Upper lobe of left lung (tissue), 6 donors: ENCODE data around the gene LGALS7. TPM values are rescaled to one million over a fixed set of nuclear protein-coding genes. Genes with fewer than 3 reads are reported as not detected.

Source experiments
- ATAC-seq, 2 donors: fragments of 200-7000 bp; cut with Tn5 transposase; one replicate each; pipeline ENCODE4 v1.9.1; 2022; ENCODE audit warnings: mild to moderate bottlenecking in 2 of 2, moderate library complexity in 2 of 2; ENCODE audit not compliant: low FRiP score in 2 of 2
- DNase-seq, 2 donors: peaks; one replicate each; pipeline ENCODE4 v3.0.0-alpha.2; 2019 to 2020
- H3K27ac ChIP-seq, 4 donors: fragments of 200-600 bp; sonication (generic); one replicate each; pipeline ENCODE4 v1.5.1; 2016 to 2019
- H3K27me3 ChIP-seq, 4 donors: fragments of 200-600 bp; sonication (generic); one replicate each; pipeline ENCODE4 v1.5.1; 2017 to 2019
- H3K36me3 ChIP-seq, 4 donors: fragments of 200-600 bp; sonication (generic); one replicate each; pipeline ENCODE4 v1.5.1; 2016 to 2019
- H3K4me1 ChIP-seq, 4 donors: fragments of 200-600 bp; sonication (generic); one replicate each; pipeline ENCODE4 v1.5.1; 2018 to 2019
- H3K4me3 ChIP-seq, 4 donors: fragments of 200-600 bp; sonication (generic); one replicate each; pipeline ENCODE4 v1.5.1; 2017 to 2019; ENCODE audit warnings: mild to moderate bottlenecking in 2 of 4, moderate library complexity in 1 of 4
- H3K9me3 ChIP-seq, 4 donors: fragments of 200-600 bp; sonication (generic); one replicate each; pipeline ENCODE4 v1.5.1; 2018 to 2019
- EP300 ChIP-seq, 4 donors: sonication (generic); formaldehyde crosslinking; IDR thresholded peaks; one replicate each; pipeline ENCODE4 v1.5.1; 2017; ENCODE audit warnings: antibody characterized with exemption in 4 of 4, control low read depth in 2 of 4
- POLR2A ChIP-seq, 4 donors: fragments of 450-650 bp; IDR thresholded peaks; one replicate each; pipeline ENCODE4 v1.5.1; 2016 to 2017; ENCODE audit warnings: antibody characterized with exemption in 4 of 4, mild to moderate bottlenecking in 2 of 4
- POLR2AphosphoS5 ChIP-seq, 2 donors: sonication (generic); formaldehyde crosslinking; IDR thresholded peaks; one replicate each; pipeline ENCODE4 v1.5.1; 2017; ENCODE audit warnings: antibody characterized with exemption in 2 of 2
- WGBS, 2 donors: methylation state at CpG; one replicate each; pipeline ENCODE4 v1.1.5; 2017 to 2018; 5-methylcytosine and 5-hydroxymethylcytosine counted together
- total RNA-seq, 6 donors: library from RNA; depleted of rRNA in 4 of 6; stranded (reverse); fragments of >200 nt in 4 of 6; gene quantifications; one replicate each; pipeline versions ENCODE4 v1.1.0 to v1.2.1, GENCODE V29; 2016 to 2021
- TF ChIP-seq, protein P1 (sequence below), 6 experiments: fragments of 450-650 bp in 4 of 6; fragments of 200-600 bp in 2 of 6; sonication (generic) in 2 of 6; IDR thresholded peaks; one replicate each; pipeline ENCODE4 v1.5.1; 2016 to 2019; ENCODE audit warnings: antibody characterized with exemption in 6 of 6
- donor health status: DM: no; HTN: no; CAD: no; lungs with moderate emphysema.
- donor health status: DM: no; HTN: yes; CAD: no; lungs with severe emphysema.

LGALS7 gene
- total RNA-seq, 6 donors from 2014 or later, result not detected

DNA sequence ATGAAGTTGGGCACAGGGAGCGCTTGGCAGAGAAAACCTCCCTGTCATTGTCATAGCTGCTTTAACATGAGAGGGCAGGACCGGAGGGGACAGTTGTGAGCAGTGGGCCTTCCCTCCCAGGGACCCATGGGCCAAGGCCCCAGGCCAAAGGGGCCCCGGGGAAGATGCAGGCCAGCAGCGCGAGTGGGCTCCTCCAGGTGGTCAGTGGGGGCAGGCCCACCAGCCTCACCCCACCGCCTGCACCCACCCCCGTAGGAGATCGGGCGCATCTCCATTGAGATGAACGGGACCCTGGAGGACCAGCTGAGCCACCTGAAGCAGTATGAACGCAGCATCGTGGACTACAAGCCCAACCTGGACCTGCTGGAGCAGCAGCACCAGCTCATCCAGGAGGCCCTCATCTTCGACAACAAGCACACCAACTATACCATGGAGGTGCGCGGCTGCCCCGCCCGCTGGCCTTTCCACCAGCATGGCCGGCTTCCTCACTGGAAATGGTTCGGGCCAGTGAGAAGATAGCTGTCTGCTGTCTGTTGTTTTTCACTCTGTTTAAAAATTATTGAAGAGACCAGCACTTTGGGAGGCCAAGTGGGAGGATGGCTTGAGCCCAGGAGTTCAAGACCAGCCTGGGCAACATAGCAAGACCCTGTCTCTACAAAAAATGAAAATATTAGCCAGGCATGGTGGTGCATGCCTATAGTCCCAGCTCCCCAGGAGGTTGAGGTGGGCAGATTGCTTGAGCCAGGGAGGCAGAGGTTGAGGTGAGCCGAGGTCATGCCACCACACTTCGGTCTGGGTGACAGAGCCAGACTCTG, 47.6 kb downstream of the LGALS7 start:
- peak overlapping the region in 1 of 4 donors; percentile 83 for H3K27ac ChIP-seq
- ATAC-seq, result no peak
- TF ChIP-seq POLR2AphosphoS5 (IDR thresholded peaks at IDR 0.05), result no peak
- no peak for TF ChIP-seq EP300 (IDR thresholded peaks at IDR 0.05)
- TF ChIP-seq POLR2A (IDR thresholded peaks at IDR 0.05), result no peak
- TF ChIP-seq, protein P1, sequence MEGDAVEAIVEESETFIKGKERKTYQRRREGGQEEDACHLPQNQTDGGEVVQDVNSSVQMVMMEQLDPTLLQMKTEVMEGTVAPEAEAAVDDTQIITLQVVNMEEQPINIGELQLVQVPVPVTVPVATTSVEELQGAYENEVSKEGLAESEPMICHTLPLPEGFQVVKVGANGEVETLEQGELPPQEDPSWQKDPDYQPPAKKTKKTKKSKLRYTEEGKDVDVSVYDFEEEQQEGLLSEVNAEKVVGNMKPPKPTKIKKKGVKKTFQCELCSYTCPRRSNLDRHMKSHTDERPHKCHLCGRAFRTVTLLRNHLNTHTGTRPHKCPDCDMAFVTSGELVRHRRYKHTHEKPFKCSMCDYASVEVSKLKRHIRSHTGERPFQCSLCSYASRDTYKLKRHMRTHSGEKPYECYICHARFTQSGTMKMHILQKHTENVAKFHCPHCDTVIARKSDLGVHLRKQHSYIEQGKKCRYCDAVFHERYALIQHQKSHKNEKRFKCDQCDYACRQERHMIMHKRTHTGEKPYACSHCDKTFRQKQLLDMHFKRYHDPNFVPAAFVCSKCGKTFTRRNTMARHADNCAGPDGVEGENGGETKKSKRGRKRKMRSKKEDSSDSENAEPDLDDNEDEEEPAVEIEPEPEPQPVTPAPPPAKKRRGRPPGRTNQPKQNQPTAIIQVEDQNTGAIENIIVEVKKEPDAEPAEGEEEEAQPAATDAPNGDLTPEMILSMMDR (IDR thresholded peaks at IDR 0.05), result no peak
- H3K9me3 ChIP-seq, result no peaks in the 10 kb centered on the region
- WGBS, 2 donors, result 94 to 96% methylated on average over 12 to 20 of the region's 21 CpGs
- H3K4me1 ChIP-seq, result peaks cover 0 to 45% (median 22%) of the 10 kb centered on the region in 4 donors
- H3K4me3 ChIP-seq, result no peak overlapping the region
- no peaks in the 10 kb centered on the region for H3K27me3 ChIP-seq
- peak in 1 of 2 donors; percentile 79 for DNase-seq
- H3K36me3 ChIP-seq, result peaks cover 62 to 100% (median 94%) of the 10 kb centered on the region in 4 donors

DNA sequence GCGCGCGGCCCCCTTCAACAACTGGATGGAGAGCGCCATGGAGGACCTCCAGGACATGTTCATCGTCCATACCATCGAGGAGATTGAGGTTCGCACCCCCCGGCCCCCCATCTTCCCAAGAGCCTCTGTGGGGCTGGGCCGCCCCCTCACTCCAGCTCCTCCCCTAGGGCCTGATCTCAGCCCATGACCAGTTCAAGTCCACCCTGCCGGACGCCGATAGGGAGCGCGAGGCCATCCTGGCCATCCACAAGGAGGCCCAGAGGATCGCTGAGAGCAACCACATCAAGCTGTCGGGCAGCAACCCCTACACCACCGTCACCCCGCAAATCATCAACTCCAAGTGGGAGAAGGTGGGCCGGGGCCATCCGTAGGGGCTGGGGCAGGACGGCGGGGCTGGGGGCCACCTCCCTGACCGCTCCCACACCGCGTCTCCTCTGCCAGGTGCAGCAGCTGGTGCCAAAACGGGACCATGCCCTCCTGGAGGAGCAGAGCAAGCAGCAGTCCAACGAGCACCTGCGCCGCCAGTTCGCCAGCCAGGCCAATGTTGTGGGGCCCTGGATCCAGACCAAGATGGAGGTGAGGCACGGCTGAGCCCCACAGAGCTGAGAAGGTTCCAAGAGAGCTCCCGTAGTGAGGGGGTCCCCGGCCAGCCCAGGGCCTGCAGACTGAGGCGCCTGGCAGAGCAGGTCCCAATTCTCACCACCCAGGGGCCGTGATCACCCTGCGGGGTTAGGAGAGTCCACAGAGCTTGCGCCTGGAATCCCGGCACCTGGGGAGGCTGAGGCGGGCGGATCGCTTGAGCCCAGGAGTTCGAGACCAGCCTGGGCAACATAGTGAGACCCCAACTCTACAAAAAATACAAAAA, 49.1 kb downstream of the LGALS7 start:
- WGBS, 2 donors, result 98% methylated on average over 22 to 42 of the region's 42 CpGs
- peak overlapping the region in 1 of 4 donors; percentile 72 for H3K27ac ChIP-seq
- no peaks in the 10 kb centered on the region for H3K9me3 ChIP-seq
- H3K4me1 ChIP-seq, result peaks cover 7 to 54% (median 34%) of the 10 kb centered on the region in 4 donors
- no peaks in the 10 kb centered on the region for H3K27me3 ChIP-seq
- ATAC-seq (no peak), DNase-seq (peak in 1 of 2 donors; percentile 75)
- no peak overlapping the region for H3K4me3 ChIP-seq
- TF ChIP-seq, protein P1 (IDR thresholded peaks at IDR 0.05), result no peak
- no peak for TF ChIP-seq POLR2AphosphoS5 (IDR thresholded peaks at IDR 0.05)
- TF ChIP-seq POLR2A (IDR thresholded peaks at IDR 0.05), result no peak
- no peak for TF ChIP-seq EP300 (IDR thresholded peaks at IDR 0.05)
- peaks cover 62 to 100% (median 96%) of the 10 kb centered on the region in 4 donors for H3K36me3 ChIP-seq

DNA sequence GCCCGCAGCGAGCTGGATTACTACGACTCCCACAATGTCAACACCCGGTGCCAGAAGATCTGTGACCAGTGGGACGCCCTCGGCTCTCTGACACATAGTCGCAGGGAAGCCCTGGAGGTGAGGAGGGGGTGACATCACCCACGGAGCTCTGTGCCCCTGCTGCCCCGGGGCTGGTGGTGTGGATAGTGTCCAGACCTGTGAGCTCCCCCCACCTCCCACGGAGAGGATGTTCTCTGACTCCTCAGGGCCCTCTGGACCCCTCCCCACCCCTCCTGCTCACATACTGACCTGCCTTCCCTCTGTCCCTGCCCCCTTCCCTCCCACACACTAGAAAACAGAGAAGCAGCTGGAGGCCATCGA, 49.7 kb downstream of the LGALS7 start:
- no peaks in the 10 kb centered on the region for H3K9me3 ChIP-seq
- no peaks in the 10 kb centered on the region for H3K27me3 ChIP-seq
- TF ChIP-seq, protein P1 (IDR thresholded peaks at IDR 0.05), result no peak
- TF ChIP-seq POLR2A (IDR thresholded peaks at IDR 0.05) (no peak), EP300 (IDR thresholded peaks at IDR 0.05) (no peak), POLR2AphosphoS5 (IDR thresholded peaks at IDR 0.05) (no peak)
- peaks cover 58 to 100% (median 97%) of the 10 kb centered on the region in 4 donors for H3K36me3 ChIP-seq
- H3K4me3 ChIP-seq, result no peak overlapping the region
- 88 to 90% methylated on average over 4 to 11 of the region's 11 CpGs for whole genome bisulfite sequencing, 2 donors
- peaks cover 14 to 55% (median 39%) of the 10 kb centered on the region in 4 donors for H3K4me1 ChIP-seq
- ATAC-seq (no peak), DNase-seq (no peak)
- peak overlapping the region in 3 of 4 donors; percentile 54 to 72 (median 70) for H3K27ac ChIP-seq

DNA sequence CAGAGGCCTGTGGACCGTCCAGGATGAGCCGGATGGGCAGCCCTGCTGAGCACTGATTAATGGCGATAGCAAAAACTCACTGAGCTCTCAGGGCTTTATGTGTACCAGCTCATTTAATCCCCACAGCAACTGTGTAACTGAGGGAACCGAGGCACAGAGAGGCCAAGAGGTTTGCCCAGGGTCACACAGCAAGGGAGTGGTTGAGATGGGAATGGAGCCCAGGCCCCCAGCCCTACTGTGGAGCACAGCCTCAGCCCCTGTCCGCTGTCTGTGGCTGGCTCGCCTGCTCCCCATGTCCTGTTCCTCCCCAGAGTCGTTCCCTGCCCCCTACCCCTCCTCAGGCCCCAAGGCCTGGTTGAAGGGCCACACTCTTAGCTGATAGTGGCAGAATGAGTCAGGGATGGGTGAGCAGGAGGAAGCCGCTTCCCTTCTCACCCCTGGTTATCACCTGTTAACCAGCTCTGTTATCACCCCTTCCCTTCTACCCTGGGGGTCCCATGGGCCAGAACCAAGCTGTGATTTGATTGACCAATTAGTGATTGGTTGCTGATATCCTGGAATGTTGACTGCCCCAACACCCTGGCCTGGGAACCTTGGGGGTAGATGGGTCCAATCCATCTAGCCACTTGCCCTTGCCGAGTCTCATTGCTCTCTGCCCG, 50.2 kb downstream of the LGALS7 start:
- Histone ChIP-seq H3K27ac (peak overlapping the region; percentile 18 to 72 (median 62)), H3K4me3 (no peak overlapping the region), H3K27me3 (no peaks in the 10 kb centered on the region), H3K9me3 (no peaks in the 10 kb centered on the region), H3K36me3 (peaks cover 60 to 100% (median 97%) of the 10 kb centered on the region in 4 donors), H3K4me1 (peaks cover 14 to 57% (median 40%) of the 10 kb centered on the region in 4 donors)
- no peak for DNase-seq
- TF ChIP-seq, protein P1 (IDR thresholded peaks at IDR 0.05), result no peak
- TF ChIP-seq POLR2A (IDR thresholded peaks at IDR 0.05) (no peak), EP300 (IDR thresholded peaks at IDR 0.05) (no peak), POLR2AphosphoS5 (IDR thresholded peaks at IDR 0.05) (no peak)
- no peak for ATAC-seq
- WGBS, 2 donors, result 89 to 91% methylated on average over 10 of the region's 10 CpGs
